ENCODE results near the gene GSN.

GRCh38 chr9:121261107-121261460 is 6.9 kb upstream of the GSN start:
- TF ChIP-seq CTCF (IDR thresholded peaks at IDR 0.05) (no peak), POLR2A (IDR thresholded peaks at IDR 0.05) (no peak)
